ENCODE data around the gene TRIM24. TPM values are rescaled to one million over a fixed set of nuclear protein-coding genes. Genes with fewer than 3 reads are reported as not detected.
"Not testable (repeated sequence)": the region's sequence is repeated elsewhere in the genome, so short reads cannot be mapped to it uniquely, and the experiment has no call there.

TRIM24 gene
- total and polyA plus RNA-seq, 4 donors: 3.3 to 13.8 (median 8.3) TPM

GRCh38 chr7:138499340-138499739 lies 39.3 kb downstream of the TRIM24 start:
- Histone ChIP-seq H3K27ac (ENCODE audit: low read depth in 1 of 2, low read length in 2 of 2) (no peak overlapping the region), H3K27me3 (ENCODE audit: control insufficient read depth in 1 of 2, insufficient read depth in 2 of 2, low read length in 1 of 2) (no peaks in the 10 kb centered on the region), H3K4me3 (ENCODE audit: low read length in 2 of 2) (no peak overlapping the region), H3K4me1 (ENCODE audit: control insufficient read depth in 1 of 2, insufficient read depth in 2 of 2, low read length in 2 of 2) (no peaks in the 10 kb centered on the region), H3K36me3 (ENCODE audit: control insufficient read depth in 1 of 2, insufficient read depth in 2 of 2, low read length in 1 of 2) (no peaks in the 10 kb centered on the region), H3K9me3 (ENCODE audit: control insufficient read depth, low read length) (no peaks in the 10 kb centered on the region)
- 86 to 97% methylated on average over 3 of the region's 3 CpGs for WGBS, 2 donors
- ATAC-seq (ENCODE audit: low FRiP score) (no peak), DNase-seq (no peak)
- intact Hi-C loops (cut with DNase I): no loop called here

GRCh38 chr7:138500303-138500702 lies 40.2 kb downstream of the TRIM24 start:
- H3K27me3 ChIP-seq (ENCODE audit: control insufficient read depth in 1 of 2, insufficient read depth in 2 of 2, low read length in 1 of 2); H3K4me1 ChIP-seq (ENCODE audit: control insufficient read depth in 1 of 2, insufficient read depth in 2 of 2, low read length in 2 of 2); ATAC-seq (ENCODE audit: low FRiP score); H3K27ac ChIP-seq (ENCODE audit: low read depth in 1 of 2, low read length in 2 of 2); H3K4me3 ChIP-seq (ENCODE audit: low read length in 2 of 2); intact Hi-C loops (cut with DNase I); DNase-seq; H3K9me3 ChIP-seq (ENCODE audit: control insufficient read depth, low read length); H3K36me3 ChIP-seq (ENCODE audit: control insufficient read depth in 1 of 2, insufficient read depth in 2 of 2, low read length in 1 of 2): not testable (repeated sequence)
- 95 to 100% methylated on average over 2 of the region's 2 CpGs for WGBS, 2 donors

- DNase-seq (no peak), ATAC-seq (ENCODE audit: low FRiP score) (no peak)
- Histone ChIP-seq H3K27me3 (ENCODE audit: control insufficient read depth in 1 of 2, insufficient read depth in 2 of 2, low read length in 1 of 2) (no peaks in the 10 kb centered on the region), H3K9me3 (ENCODE audit: control insufficient read depth, low read length) (no peaks in the 10 kb centered on the region), H3K4me1 (ENCODE audit: control insufficient read depth in 1 of 2, insufficient read depth in 2 of 2, low read length in 2 of 2) (no peaks in the 10 kb centered on the region), H3K36me3 (ENCODE audit: control insufficient read depth in 1 of 2, insufficient read depth in 2 of 2, low read length in 1 of 2) (no peaks in the 10 kb centered on the region), H3K4me3 (ENCODE audit: low read length in 2 of 2) (no peak overlapping the region), H3K27ac (ENCODE audit: low read depth in 1 of 2, low read length in 2 of 2) (no peak overlapping the region)
- intact Hi-C loops (cut with DNase I): no loop called here
- 92 to 97% methylated on average over 1 of the region's 1 CpG for WGBS, 2 donors
Observed at GRCh38 chr7:138500892-138501291, 40.8 kb downstream of the TRIM24 start.

GRCh38 chr7:138502023-138502767 lies 42.1 kb downstream of the TRIM24 start:
- Histone ChIP-seq H3K36me3 (ENCODE audit: control insufficient read depth in 1 of 2, insufficient read depth in 2 of 2, low read length in 1 of 2) (no peaks in the 10 kb centered on the region), H3K4me3 (ENCODE audit: low read length in 2 of 2) (no peak overlapping the region), H3K27ac (ENCODE audit: low read depth in 1 of 2, low read length in 2 of 2) (no peak overlapping the region), H3K27me3 (ENCODE audit: control insufficient read depth in 1 of 2, insufficient read depth in 2 of 2, low read length in 1 of 2) (no peaks in the 10 kb centered on the region), H3K4me1 (ENCODE audit: control insufficient read depth in 1 of 2, insufficient read depth in 2 of 2, low read length in 2 of 2) (no peaks in the 10 kb centered on the region), H3K9me3 (ENCODE audit: control insufficient read depth, low read length) (no peaks in the 10 kb centered on the region)
- WGBS, 2 donors: 86 to 92% methylated on average over 4 of the region's 4 CpGs
- ATAC-seq (ENCODE audit: low FRiP score): no peak
- intact Hi-C loops (cut with DNase I): no loop called here
- no peak for DNase-seq

GRCh38 chr7:138505361-138505873 lies 45.4 kb downstream of the TRIM24 start:
- ATAC-seq (ENCODE audit: low FRiP score) (no peak), DNase-seq (no peak)
- Histone ChIP-seq H3K27ac (ENCODE audit: low read depth in 1 of 2, low read length in 2 of 2) (no peak overlapping the region), H3K4me1 (ENCODE audit: control insufficient read depth in 1 of 2, insufficient read depth in 2 of 2, low read length in 2 of 2) (no peaks in the 10 kb centered on the region), H3K4me3 (ENCODE audit: low read length in 2 of 2) (no peak overlapping the region), H3K36me3 (ENCODE audit: control insufficient read depth in 1 of 2, insufficient read depth in 2 of 2, low read length in 1 of 2) (peaks cover 0 to 2% of the 10 kb centered on the region in 2 donors), H3K9me3 (ENCODE audit: control insufficient read depth, low read length) (no peaks in the 10 kb centered on the region), H3K27me3 (ENCODE audit: control insufficient read depth in 1 of 2, insufficient read depth in 2 of 2, low read length in 1 of 2) (no peaks in the 10 kb centered on the region)
- 89 to 97% methylated on average over 2 of the region's 2 CpGs for WGBS, 2 donors
- intact Hi-C loops (cut with DNase I): no loop called here

GRCh38 chr7:138506764-138507163 lies 46.7 kb downstream of the TRIM24 start:
- H3K27me3 ChIP-seq (ENCODE audit: control insufficient read depth in 1 of 2, insufficient read depth in 2 of 2, low read length in 1 of 2): no peaks in the 10 kb centered on the region
- H3K4me1 ChIP-seq (ENCODE audit: control insufficient read depth in 1 of 2, insufficient read depth in 2 of 2, low read length in 2 of 2): no peaks in the 10 kb centered on the region
- DNase-seq (no peak), ATAC-seq (ENCODE audit: low FRiP score) (no peak)
- H3K36me3 ChIP-seq (ENCODE audit: control insufficient read depth in 1 of 2, insufficient read depth in 2 of 2, low read length in 1 of 2): peaks cover 0 to 2% of the 10 kb centered on the region in 2 donors
- H3K9me3 ChIP-seq (ENCODE audit: control insufficient read depth, low read length): no peaks in the 10 kb centered on the region
- no peak overlapping the region for H3K27ac ChIP-seq (ENCODE audit: low read depth in 1 of 2, low read length in 2 of 2)
- no peak overlapping the region for H3K4me3 ChIP-seq (ENCODE audit: low read length in 2 of 2)
- WGBS, 2 donors: 0% methylated on average over 1 of the region's 1 CpG
- intact Hi-C loops (cut with DNase I): no loop called here

GRCh38 chr7:138510003-138510402 lies 49.9 kb downstream of the TRIM24 start:
- H3K27me3 ChIP-seq (ENCODE audit: control insufficient read depth in 1 of 2, insufficient read depth in 2 of 2, low read length in 1 of 2): no peaks in the 10 kb centered on the region
- DNase-seq (no peak), ATAC-seq (ENCODE audit: low FRiP score) (no peak)
- no peaks in the 10 kb centered on the region for H3K9me3 ChIP-seq (ENCODE audit: control insufficient read depth, low read length)
- peaks cover 0 to 4% of the 10 kb centered on the region in 2 donors for H3K36me3 ChIP-seq (ENCODE audit: control insufficient read depth in 1 of 2, insufficient read depth in 2 of 2, low read length in 1 of 2)
- intact Hi-C loops (cut with DNase I): no loop called here
- no peaks in the 10 kb centered on the region for H3K4me1 ChIP-seq (ENCODE audit: control insufficient read depth in 1 of 2, insufficient read depth in 2 of 2, low read length in 2 of 2)
- WGBS, 2 donors: 78 to 88% methylated on average over 3 of the region's 3 CpGs
- H3K27ac ChIP-seq (ENCODE audit: low read depth in 1 of 2, low read length in 2 of 2): no peak overlapping the region
- no peak overlapping the region for H3K4me3 ChIP-seq (ENCODE audit: low read length in 2 of 2)

GRCh38 chr7:138512092-138512858 lies 52.2 kb downstream of the TRIM24 start:
- WGBS, 2 donors: 98 to 100% methylated on average over 3 of the region's 3 CpGs
- Histone ChIP-seq H3K4me3 (ENCODE audit: low read length in 2 of 2) (no peak overlapping the region), H3K4me1 (ENCODE audit: control insufficient read depth in 1 of 2, insufficient read depth in 2 of 2, low read length in 2 of 2) (no peaks in the 10 kb centered on the region), H3K9me3 (ENCODE audit: control insufficient read depth, low read length) (no peaks in the 10 kb centered on the region), H3K36me3 (ENCODE audit: control insufficient read depth in 1 of 2, insufficient read depth in 2 of 2, low read length in 1 of 2) (peaks cover 0 to 7% of the 10 kb centered on the region in 2 donors), H3K27me3 (ENCODE audit: control insufficient read depth in 1 of 2, insufficient read depth in 2 of 2, low read length in 1 of 2) (no peaks in the 10 kb centered on the region), H3K27ac (ENCODE audit: low read depth in 1 of 2, low read length in 2 of 2) (no peak overlapping the region)
- no peak for DNase-seq
- intact Hi-C loops (cut with DNase I): no loop called here
- no peak for ATAC-seq (ENCODE audit: low FRiP score)
